Neutrophil (primary cell): ENCODE measurements around the gene KIZ.

ENCODE experiments used
- H3K27ac ChIP-seq: fragments of 200-600 bp; sonication (generic); 2 replicates; pipeline ENCODE4 v1.5.1; 2016; ENCODE audit warnings: mild to moderate bottlenecking, moderate library complexity
- H3K27me3 ChIP-seq: fragments of 200-600 bp; sonication (generic); 2 replicates; pipeline ENCODE4 v1.6.0; 2016; ENCODE audit warnings: mild to moderate bottlenecking
- H3K36me3 ChIP-seq: fragments of 200-600 bp; sonication (generic); 2 replicates; pipeline ENCODE4 v1.5.1; 2017
- H3K4me1 ChIP-seq, 2 experiments: fragments of 200-600 bp in 1 of 2; sonication (generic) in 1 of 2; 1 replicate in 1 of 2; 2 replicates in 1 of 2; pipeline versions ENCODE4 v1.5.1 to v1.6.1; 2013 to 2016; ENCODE audit warnings: low read depth in 1 of 2, low read length in 1 of 2, mild to moderate bottlenecking in 1 of 2, moderate library complexity in 1 of 2; ENCODE audit not compliant: control insufficient read depth in 1 of 2, insufficient read depth in 1 of 2
- H3K4me3 ChIP-seq, 2 experiments: fragments of 200-600 bp in 1 of 2; sonication (generic) in 1 of 2; 1 replicate in 1 of 2; 2 replicates in 1 of 2; pipeline ENCODE4 v1.5.1; 2013 to 2016; ENCODE audit warnings: low read depth in 1 of 2, low read length in 1 of 2, mild to moderate bottlenecking in 1 of 2, moderate library complexity in 1 of 2
- H3K9me3 ChIP-seq: fragments of 200-600 bp; sonication (generic); 2 replicates; pipeline ENCODE4 v1.5.1; 2016
- TF ChIP-seq, protein P1 (sequence below): fragments of 200-600 bp; sonication (generic); IDR thresholded peaks from 2 replicates; pipeline ENCODE4 v1.5.1; 2016; ENCODE audit warnings: antibody characterized with exemption

KIZ gene, protein sequence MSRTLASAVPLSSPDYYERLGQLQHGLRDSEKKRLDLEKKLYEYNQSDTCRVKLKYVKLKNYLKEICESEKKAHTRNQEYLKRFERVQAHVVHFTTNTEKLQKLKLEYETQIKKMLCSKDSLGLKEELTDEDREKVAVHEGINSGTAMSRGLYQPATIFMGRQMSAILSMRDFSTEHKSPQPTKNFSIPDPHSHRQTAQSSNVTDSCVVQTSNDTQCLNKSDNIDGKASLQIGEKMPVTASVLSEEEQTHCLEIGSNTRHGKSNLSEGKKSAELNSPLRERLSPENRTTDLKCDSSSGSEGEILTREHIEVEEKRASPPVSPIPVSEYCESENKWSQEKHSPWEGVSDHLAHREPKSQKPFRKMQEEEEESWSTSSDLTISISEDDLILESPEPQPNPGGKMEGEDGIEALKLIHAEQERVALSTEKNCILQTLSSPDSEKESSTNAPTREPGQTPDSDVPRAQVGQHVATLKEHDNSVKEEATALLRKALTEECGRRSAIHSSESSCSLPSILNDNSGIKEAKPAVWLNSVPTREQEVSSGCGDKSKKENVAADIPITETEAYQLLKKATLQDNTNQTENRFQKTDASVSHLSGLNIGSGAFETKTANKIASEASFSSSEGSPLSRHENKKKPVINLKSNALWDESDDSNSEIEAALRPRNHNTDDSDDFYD

DNA sequence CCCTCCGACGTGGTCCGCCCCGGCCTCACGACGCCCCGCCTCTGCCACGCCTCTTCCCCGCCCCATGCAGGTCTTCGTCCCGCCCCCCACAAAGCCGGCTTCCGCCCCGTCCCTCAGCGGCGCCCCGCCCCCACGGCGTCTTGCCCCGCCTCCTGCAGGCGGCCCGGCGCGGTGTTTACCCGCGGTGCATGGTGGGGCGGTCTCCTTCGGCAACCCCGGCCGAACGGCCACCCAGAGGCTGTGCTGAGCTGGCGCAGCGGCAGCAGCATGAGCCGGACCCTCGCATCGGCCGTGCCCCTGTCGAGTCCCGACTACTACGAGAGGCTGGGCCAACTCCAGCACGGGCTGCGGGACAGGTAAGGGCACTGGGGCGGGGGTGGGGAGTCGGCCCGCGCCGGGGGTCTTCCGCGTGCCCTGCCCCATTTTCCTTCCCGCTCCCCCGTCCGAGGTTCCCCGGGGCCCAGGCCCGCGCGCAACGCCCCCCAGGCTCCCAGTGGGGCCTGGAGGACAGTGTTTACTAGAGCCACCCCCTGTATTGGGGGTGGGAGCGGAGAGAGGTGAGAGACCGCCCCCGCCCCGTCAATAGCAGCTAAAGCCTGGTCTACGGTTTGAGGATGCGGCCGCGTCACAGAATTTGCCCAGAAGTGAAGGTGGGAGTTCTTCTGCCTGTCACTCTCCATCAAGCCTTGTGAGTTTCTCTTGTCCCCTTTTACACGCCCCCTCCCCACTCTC is at the start of gene KIZ:
Gene KIZ (plus strand): TSS at position 234 of the 732 bp plus-strand sequence. CDS start 34 bp downstream, at position 268.
- H3K4me1 ChIP-seq = peaks cover 15 to 19% of the 10 kb centered on the region in 2 experiments
- H3K4me3 ChIP-seq = peak within 1 kb of the TSS; percentile 55 to 97
- no peaks in the 10 kb centered on the region for H3K36me3 ChIP-seq
- H3K9me3 ChIP-seq = no peaks in the 10 kb centered on the region
- TF ChIP-seq, protein P1, sequence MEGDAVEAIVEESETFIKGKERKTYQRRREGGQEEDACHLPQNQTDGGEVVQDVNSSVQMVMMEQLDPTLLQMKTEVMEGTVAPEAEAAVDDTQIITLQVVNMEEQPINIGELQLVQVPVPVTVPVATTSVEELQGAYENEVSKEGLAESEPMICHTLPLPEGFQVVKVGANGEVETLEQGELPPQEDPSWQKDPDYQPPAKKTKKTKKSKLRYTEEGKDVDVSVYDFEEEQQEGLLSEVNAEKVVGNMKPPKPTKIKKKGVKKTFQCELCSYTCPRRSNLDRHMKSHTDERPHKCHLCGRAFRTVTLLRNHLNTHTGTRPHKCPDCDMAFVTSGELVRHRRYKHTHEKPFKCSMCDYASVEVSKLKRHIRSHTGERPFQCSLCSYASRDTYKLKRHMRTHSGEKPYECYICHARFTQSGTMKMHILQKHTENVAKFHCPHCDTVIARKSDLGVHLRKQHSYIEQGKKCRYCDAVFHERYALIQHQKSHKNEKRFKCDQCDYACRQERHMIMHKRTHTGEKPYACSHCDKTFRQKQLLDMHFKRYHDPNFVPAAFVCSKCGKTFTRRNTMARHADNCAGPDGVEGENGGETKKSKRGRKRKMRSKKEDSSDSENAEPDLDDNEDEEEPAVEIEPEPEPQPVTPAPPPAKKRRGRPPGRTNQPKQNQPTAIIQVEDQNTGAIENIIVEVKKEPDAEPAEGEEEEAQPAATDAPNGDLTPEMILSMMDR = peak; percentile 79
- peaks cover 9% of the 10 kb centered on the region for H3K27me3 ChIP-seq
- peak within 1 kb of the TSS; percentile 68 for H3K27ac ChIP-seq

DNA sequence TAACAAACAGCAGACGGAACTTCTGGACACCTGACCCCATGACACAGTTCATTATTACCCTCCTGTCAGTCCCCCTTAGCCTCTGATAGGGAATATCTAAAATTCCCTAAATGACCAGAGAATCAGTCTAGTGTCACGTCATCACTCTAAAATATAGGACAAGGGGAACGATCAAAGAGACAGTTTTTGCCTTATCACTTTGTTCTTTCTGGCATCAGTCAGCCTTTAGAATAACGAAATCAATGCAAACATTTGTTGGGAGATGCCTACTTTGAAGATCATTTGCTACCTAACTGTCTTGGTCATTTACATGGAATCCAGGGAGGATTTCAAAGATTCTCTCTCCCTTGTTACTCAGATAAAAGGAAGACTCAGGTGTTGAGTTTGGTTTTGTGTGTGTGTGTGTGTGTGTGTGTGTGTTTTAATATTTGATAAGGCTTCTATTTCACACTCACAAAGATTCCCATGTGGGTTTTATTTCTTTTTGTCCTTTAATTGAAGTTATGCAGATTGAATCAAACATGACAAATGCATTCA is 48.0 kb upstream of the KIZ start:
- Histone ChIP-seq H3K36me3 (no peaks in the 10 kb centered on the region), H3K9me3 (no peaks in the 10 kb centered on the region), H3K27ac (no peak overlapping the region), H3K4me1 (no peaks in the 10 kb centered on the region), H3K4me3 (no peak overlapping the region), H3K27me3 (peaks cover 98% of the 10 kb centered on the region)
- TF ChIP-seq, protein P1 = no peak

DNA sequence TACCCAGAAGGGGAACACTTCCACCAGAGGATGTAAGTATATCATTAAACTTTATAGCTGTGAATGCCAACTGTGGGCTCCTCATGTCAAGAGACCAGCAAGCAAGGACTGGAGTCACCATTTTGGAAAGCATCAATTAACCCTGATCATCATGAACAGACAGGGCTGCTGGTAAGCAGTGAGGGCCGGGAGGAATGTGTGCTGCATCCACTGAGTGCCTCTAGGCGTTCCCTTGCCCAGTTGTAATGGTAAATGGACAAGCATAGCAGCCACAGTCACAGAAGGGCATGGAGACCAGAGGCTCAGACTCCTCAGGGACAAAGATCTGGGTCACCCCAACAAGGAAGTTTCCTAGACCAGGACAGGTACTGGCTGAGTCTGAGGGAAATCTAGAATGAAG is 43.3 kb upstream of the KIZ start:
- no peaks in the 10 kb centered on the region for H3K9me3 ChIP-seq
- H3K4me3 ChIP-seq = no peak overlapping the region
- H3K4me1 ChIP-seq = no peaks in the 10 kb centered on the region
- no peaks in the 10 kb centered on the region for H3K36me3 ChIP-seq
- no peak overlapping the region for H3K27ac ChIP-seq
- TF ChIP-seq, protein P1 = no peak
- peaks cover 97% of the 10 kb centered on the region for H3K27me3 ChIP-seq

DNA sequence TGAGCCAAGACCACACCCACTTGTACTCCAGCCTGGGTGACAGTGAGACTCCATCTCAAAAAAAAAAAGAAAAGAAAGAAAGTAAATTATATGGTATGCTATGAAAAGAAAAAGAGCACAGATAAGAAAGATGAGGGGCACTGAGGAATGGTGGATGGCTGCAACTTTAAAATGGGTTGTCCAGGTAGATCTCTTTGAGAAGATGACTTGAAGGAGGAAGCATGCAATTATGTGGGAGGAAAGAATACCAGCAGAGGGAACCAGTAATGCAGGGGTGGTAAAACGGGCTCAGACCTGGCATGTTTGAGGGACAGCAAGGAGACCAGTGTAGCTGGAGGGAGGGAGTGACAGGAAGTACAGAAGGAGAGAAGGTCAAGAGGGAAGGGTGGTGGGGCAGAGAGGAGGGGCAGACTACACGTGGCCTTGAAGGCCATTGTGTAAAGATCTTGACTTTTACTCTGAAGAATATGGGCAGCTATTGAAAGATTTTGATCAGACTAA is 42.0 kb upstream of the KIZ start:
- TF ChIP-seq, protein P1 = no peak
- Histone ChIP-seq H3K4me1 (no peaks in the 10 kb centered on the region), H3K4me3 (no peak overlapping the region), H3K27ac (no peak overlapping the region), H3K36me3 (no peaks in the 10 kb centered on the region), H3K9me3 (no peaks in the 10 kb centered on the region), H3K27me3 (peaks cover 97% of the 10 kb centered on the region)

DNA sequence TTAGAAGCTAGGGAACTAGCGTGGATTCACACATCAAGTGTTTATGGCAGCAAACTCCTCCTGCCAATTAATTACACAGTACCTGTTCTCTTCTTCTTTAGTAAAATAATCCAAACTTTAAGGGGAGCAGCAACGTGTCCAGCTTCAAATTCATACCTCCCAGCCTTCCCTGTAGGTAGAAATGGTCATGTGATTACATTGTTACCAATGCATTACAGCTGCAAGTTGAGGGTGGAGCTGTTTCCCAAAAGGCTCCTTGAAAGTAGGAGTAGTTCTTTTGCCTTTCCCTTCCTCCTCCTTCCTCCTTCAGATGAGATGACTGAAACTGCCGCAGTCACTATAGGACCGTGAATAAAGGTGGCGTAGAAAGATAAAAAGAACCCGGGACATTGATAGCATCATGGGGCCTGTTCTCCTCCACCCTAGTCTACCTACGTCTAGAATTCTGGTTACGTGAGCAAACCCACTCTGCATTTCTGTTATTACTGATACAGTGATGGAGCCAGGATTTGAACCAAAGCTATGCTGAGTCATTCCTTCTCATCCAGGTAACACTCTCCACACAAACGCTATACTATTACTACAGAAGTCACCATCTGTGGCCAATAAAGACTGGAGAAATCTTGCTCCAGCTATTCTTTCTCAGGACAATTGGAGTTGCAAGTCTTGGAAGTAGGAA is 37.9 kb upstream of the KIZ start:
- no peaks in the 10 kb centered on the region for H3K4me1 ChIP-seq
- no peaks in the 10 kb centered on the region for H3K9me3 ChIP-seq
- H3K36me3 ChIP-seq = no peaks in the 10 kb centered on the region
- H3K27ac ChIP-seq = no peak overlapping the region
- H3K27me3 ChIP-seq = peaks cover 97% of the 10 kb centered on the region
- H3K4me3 ChIP-seq = no peak overlapping the region
- TF ChIP-seq, protein P1 = no peak
